Measurements from ENCODE around the gene GFOD1.
A peak's percentile ranks its signal among the peaks of the same experiment; 100 is the strongest.

The GFOD1 gene

GRCh38 chr6:13375360-13375878 lies 112.0 kb downstream of the GFOD1 start:
- DNase-seq (ENCODE audit: low spot score) = no peak

GRCh38 chr6:13373919-13374318 lies 113.5 kb downstream of the GFOD1 start:
- DNase-seq (ENCODE audit: low spot score) = no peak

GRCh38 chr6:13373488-13373886 lies 113.9 kb downstream of the GFOD1 start:
- DNase-seq (ENCODE audit: low spot score) = no peak

- no peak for DNase-seq (ENCODE audit: low spot score)
These were observed 114.5 kb downstream of the GFOD1 start for GRCh38 chr6:13372688-13373487.

GRCh38 chr6:13372076-13372475 lies 115.3 kb downstream of the GFOD1 start:
- DNase-seq (ENCODE audit: low spot score) = no peak

- DNase-seq (ENCODE audit: low spot score) = no peak
These were observed 115.9 kb downstream of the GFOD1 start for GRCh38 chr6:13371421-13372072.

- no peak for DNase-seq (ENCODE audit: low spot score)
These were observed 116.8 kb downstream of the GFOD1 start for GRCh38 chr6:13370623-13371022.

GRCh38 chr6:13369591-13369990 lies 117.8 kb downstream of the GFOD1 start:
- no peak for DNase-seq (ENCODE audit: low spot score)

GRCh38 chr6:13368731-13369115 lies 118.7 kb downstream of the GFOD1 start:
- DNase-seq (ENCODE audit: low spot score) = no peak

- no peak for DNase-seq (ENCODE audit: low spot score)
These were observed 119.2 kb downstream of the GFOD1 start for GRCh38 chr6:13368079-13368730.

GRCh38 chr6:13367396-13367795 lies 120.0 kb downstream of the GFOD1 start:
- DNase-seq (ENCODE audit: low spot score) = no peak

GRCh38 chr6:13365320-13365719 lies 122.1 kb downstream of the GFOD1 start:
- DNase-seq (ENCODE audit: low spot score) = no peak

- DNase-seq (ENCODE audit: low spot score) = no peak
These were observed 122.6 kb downstream of the GFOD1 start for GRCh38 chr6:13364842-13365241.

GRCh38 chr6:13362412-13362811 lies 125.0 kb downstream of the GFOD1 start:
- DNase-seq (ENCODE audit: low spot score) = no peak

- DNase-seq (ENCODE audit: low spot score) = no peak
These were observed 126.5 kb downstream of the GFOD1 start for GRCh38 chr6:13360671-13361540.

GRCh38 chr6:13359287-13359686 lies 128.1 kb downstream of the GFOD1 start:
- no peak for DNase-seq (ENCODE audit: low spot score)

- DNase-seq (ENCODE audit: low spot score) = no peak
These were observed 128.9 kb downstream of the GFOD1 start for GRCh38 chr6:13358511-13358910.

- DNase-seq (ENCODE audit: low spot score) = no peak
These were observed 129.8 kb downstream of the GFOD1 start for GRCh38 chr6:13357551-13358075.

- DNase-seq (ENCODE audit: low spot score) = no peak
These were observed 131.2 kb downstream of the GFOD1 start for GRCh38 chr6:13355999-13356785.

- peak; percentile 58 for DNase-seq (ENCODE audit: low spot score)
These were observed 132.1 kb downstream of the GFOD1 start for GRCh38 chr6:13355043-13355945.
